HG03460 (cell line): ENCODE measurements around the gene NCKAP5.
"Not testable (repeated sequence)": the region's sequence is repeated elsewhere in the genome, so short reads cannot be mapped to it uniquely, and the experiment has no call there.

Experiments used
- ATAC-seq: cut with Tn5 transposase; IDR thresholded peaks from one replicate; pipeline ENCODE4 v1.9.1; 2021; ENCODE audit not compliant: unreplicated experiment

Gene NCKAP5

GRCh38 chr2:132860220-132860619, 708.0 kb downstream of the NCKAP5 start:
- ATAC-seq: no peak

GRCh38 chr2:132859590-132859989, 708.7 kb downstream of the NCKAP5 start:
- ATAC-seq: no peak

GRCh38 chr2:132857319-132857718, 710.9 kb downstream of the NCKAP5 start:
- no peak for ATAC-seq

GRCh38 chr2:132850688-132851087, 717.6 kb downstream of the NCKAP5 start:
- ATAC-seq: no peak

GRCh38 chr2:132849118-132849517, 719.1 kb downstream of the NCKAP5 start:
- no peak for ATAC-seq

GRCh38 chr2:132845339-132845738, 722.9 kb downstream of the NCKAP5 start:
- ATAC-seq: no peak

GRCh38 chr2:132844585-132844984, 723.7 kb downstream of the NCKAP5 start:
- no peak for ATAC-seq

- ATAC-seq: no peak
Measured at GRCh38 chr2:132837769-132838168, 730.5 kb downstream of the NCKAP5 start.

- no peak for ATAC-seq
Measured at GRCh38 chr2:132830321-132830827, 737.9 kb downstream of the NCKAP5 start.

- no peak for ATAC-seq
Measured at GRCh38 chr2:132825601-132826000, 742.7 kb downstream of the NCKAP5 start.

- no peak for ATAC-seq
Measured at GRCh38 chr2:132824716-132825115, 743.5 kb downstream of the NCKAP5 start.

- no peak for ATAC-seq
Measured at GRCh38 chr2:132816234-132816633, 752.0 kb downstream of the NCKAP5 start.

- ATAC-seq: no peak
Measured at GRCh38 chr2:132815516-132815915, 752.7 kb downstream of the NCKAP5 start.

- no peak for ATAC-seq
Measured at GRCh38 chr2:132814651-132815050, 753.6 kb downstream of the NCKAP5 start.

GRCh38 chr2:132813422-132813821, 754.8 kb downstream of the NCKAP5 start:
- no peak for ATAC-seq

GRCh38 chr2:132811148-132811915, 756.9 kb downstream of the NCKAP5 start:
- no peak for ATAC-seq

- not testable (repeated sequence) for ATAC-seq
Measured at GRCh38 chr2:132809962-132810361, 758.3 kb downstream of the NCKAP5 start.

GRCh38 chr2:132804051-132804450, 764.2 kb downstream of the NCKAP5 start:
- no peak for ATAC-seq

GRCh38 chr2:132798341-132798740, 769.9 kb downstream of the NCKAP5 start:
- ATAC-seq: no peak

GRCh38 chr2:132797556-132797955, 770.7 kb downstream of the NCKAP5 start:
- no peak for ATAC-seq

- ATAC-seq: no peak
Measured at GRCh38 chr2:132797071-132797470, 771.2 kb downstream of the NCKAP5 start.

- ATAC-seq: no peak
Measured at GRCh38 chr2:132795220-132795619, 773.0 kb downstream of the NCKAP5 start.

- ATAC-seq: no peak
Measured at GRCh38 chr2:132793532-132793931, 774.7 kb downstream of the NCKAP5 start.
